Regular cardiac myocyte (primary cell): ENCODE measurements around the gene MEX3C. TPM values are rescaled to one million over a fixed set of nuclear protein-coding genes. Genes with fewer than 3 reads are reported as not detected.

Experiments
- total RNA-seq: library from RNA; depleted of rRNA; stranded (reverse); fragments of >200 nt; gene quantifications from 2 replicates; pipeline ENCODE4 v1.2.3, GENCODE V29; 2014

The MEX3C gene
- 29.0 and 33.2 TPM in 2 replicates for total RNA-seq

DNA sequence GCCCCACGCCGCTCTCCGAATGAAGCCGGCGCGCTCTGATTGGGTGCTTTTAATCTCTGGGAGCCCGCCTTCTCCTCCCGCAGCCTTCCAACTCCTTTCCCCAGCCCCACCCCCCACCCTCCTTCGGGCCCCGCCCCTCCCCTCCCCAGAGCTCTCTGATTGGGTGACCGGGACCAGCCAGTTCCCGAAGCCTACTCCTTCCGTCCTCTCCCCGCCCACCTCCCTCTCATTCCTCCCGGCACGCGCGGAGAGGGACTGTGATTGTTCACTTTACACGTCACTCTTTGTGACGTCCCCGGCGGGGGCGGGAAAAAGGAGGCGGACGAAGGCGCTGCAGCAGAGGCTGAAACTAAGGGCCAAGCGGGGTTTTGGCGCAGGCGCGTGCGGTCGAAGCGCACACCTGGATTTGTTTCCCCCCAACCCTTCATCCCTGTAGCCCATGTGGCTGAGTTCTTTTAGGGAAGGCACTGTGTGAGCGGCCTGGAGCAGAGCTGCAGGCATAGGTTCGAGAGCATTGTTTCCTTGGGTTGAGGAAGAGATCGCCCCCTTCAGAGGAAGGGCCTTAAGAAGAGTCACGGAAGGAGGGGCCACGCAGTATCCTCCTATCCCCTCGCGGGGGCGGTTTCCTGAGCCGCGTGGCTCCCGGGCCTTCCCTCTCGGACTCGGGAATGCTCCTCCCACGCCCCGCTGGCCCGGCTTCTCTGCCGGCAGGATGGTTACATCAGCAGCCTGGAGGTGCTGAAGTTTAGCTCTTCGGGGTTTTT, at the start of gene MEX3C:
MEX3C (minus strand) TSS at position 21 of the 764 bp plus-strand sequence. CDS start 361 bp downstream, outside the sequence.

Other genes with a start within 250 kb of the MEX3C start
- gene ELAC1, start 229.6 kb downstream of the MEX3C start, total RNA-seq: 2.5 and 7.9 TPM in 2 replicates
- gene SMAD4, start 167.5 kb downstream of the MEX3C start, total RNA-seq: 76.4 and 129 TPM in 2 replicates